Bronchus fibroblast of lung (primary cell): Measurements from ENCODE around the gene CCDC93. TPM values are rescaled to one million over a fixed set of nuclear protein-coding genes. Genes with fewer than 3 reads are reported as not detected.

Experiments
- total RNA-seq: library from RNA; depleted of rRNA; stranded (reverse); fragments of >200 nt; gene quantifications from 2 replicates; pipeline ENCODE4 v1.2.3, GENCODE V29; 2015

CCDC93 gene
- 5.9 TPM in 2 replicates for total RNA-seq

DNA sequence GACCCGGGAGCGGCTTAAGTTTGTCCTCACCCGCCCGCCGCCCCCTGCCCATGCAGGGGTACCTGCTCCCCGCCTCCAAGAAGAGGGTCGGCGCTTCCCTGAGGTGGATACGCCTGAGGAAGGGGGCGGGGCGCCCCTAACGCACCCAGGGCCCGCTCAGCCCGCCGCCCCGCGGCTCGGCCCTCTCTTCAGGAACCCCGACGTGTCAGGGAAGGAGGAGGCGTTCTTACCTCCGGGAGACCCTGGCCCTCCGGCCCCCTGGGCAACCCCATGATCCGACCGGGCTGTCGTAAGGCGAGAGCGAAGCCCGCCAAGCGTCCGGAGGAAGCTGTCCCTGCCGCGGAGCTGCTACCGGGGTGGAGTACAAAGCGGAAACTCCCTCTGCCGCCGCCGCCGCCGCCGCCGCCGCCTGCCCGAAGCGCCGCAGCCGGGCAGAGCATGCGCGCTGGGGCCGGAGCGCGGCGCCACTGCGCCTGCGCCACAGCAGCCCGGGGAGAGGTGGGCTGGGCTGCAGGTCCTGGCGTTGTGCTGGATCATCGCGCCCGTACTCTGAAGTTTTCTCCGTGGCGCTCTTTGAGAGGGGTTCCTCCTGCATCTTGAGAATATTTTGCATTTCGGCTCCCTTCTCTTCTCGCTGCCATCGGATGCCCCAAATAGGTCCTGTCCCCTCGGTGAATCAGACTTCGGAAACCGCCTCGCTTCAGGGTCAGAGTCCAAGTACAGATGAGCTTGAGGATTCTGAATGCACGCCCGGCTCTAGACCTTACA lies at the start of gene CCDC93:
Gene CCDC93 (minus strand): TSS at position 347 of the 768 bp plus-strand sequence. CDS start 75 bp downstream, at position 272.

Other genes with a start within 250 kb of the CCDC93 start
- gene DDX18, start 199.4 kb downstream of the CCDC93 start, total RNA-seq, result 25.1 and 32.1 TPM in 2 replicates
- gene INSIG2, start 74.4 kb upstream of the CCDC93 start, total RNA-seq, result 3.5 and 3.7 TPM in 2 replicates